Fibroblast of lung (primary cell): ENCODE measurements around the gene SLC25A12. TPM values are rescaled to one million over a fixed set of nuclear protein-coding genes. Genes with fewer than 3 reads are reported as not detected.

Experiments
- DNase-seq, 2 donors: peaks; one replicate each; pipeline versions ENCODE4 v3.0.0 to v3.0.0-alpha.2; 2010; ENCODE audit warnings: low read depth in 2 of 2
- H2AFZ ChIP-seq: 2 replicates; pipeline ENCODE4 v1.5.1; 2012; ENCODE audit warnings: low read length, control low read depth, inconsistent platforms
- H3K27ac ChIP-seq: 2 replicates; pipeline ENCODE4 v1.5.1; 2011; ENCODE audit warnings: low read length, control low read depth; ENCODE audit not compliant: insufficient read depth
- H3K27me3 ChIP-seq: 2 replicates; pipeline ENCODE4 v1.5.1; 2011; ENCODE audit warnings: mild to moderate bottlenecking, low read length; ENCODE audit not compliant: control insufficient read depth, insufficient read depth
- H3K36me3 ChIP-seq: 2 replicates; pipeline ENCODE4 v1.5.1; 2011; ENCODE audit warnings: low read length; ENCODE audit not compliant: control insufficient read depth, insufficient read depth
- H3K4me1 ChIP-seq: 2 replicates; pipeline ENCODE4 v1.5.1; 2011; ENCODE audit warnings: low read length; ENCODE audit not compliant: control insufficient read depth, insufficient read depth; ENCODE audit errors: extremely low read depth
- H3K4me2 ChIP-seq: 2 replicates; pipeline ENCODE4 v1.5.1; 2011; ENCODE audit warnings: low read length, control low read depth; ENCODE audit not compliant: insufficient read depth; ENCODE audit errors: extremely low read depth
- H3K4me3 ChIP-seq, 4 experiments: fragments of 200-600 bp in 1 of 4; sonication (generic) in 1 of 4; replicated peaks in 1 of 4; 2 replicates each; pipeline ENCODE4 v1.5.1; 2011 to 2016; ENCODE audit warnings: low read length in 4 of 4, low read depth in 3 of 4, mild to moderate bottlenecking in 3 of 4, control low read depth in 2 of 4, inconsistent platforms in 1 of 4, mixed read lengths in 1 of 4; ENCODE audit not compliant: insufficient read depth in 1 of 4; ENCODE audit errors: control extremely low read depth in 1 of 4
- H3K79me2 ChIP-seq: 2 replicates; pipeline ENCODE4 v1.5.1; 2012; ENCODE audit warnings: mild to moderate bottlenecking, low read length, inconsistent platforms; ENCODE audit not compliant: control insufficient read depth, insufficient read depth
- H3K9ac ChIP-seq: 2 replicates; pipeline ENCODE4 v1.5.1; 2011; ENCODE audit warnings: mild to moderate bottlenecking, low read length, control low read depth; ENCODE audit not compliant: insufficient read depth
- H3K9me3 ChIP-seq: 2 replicates; pipeline ENCODE4 v1.5.1; 2012; ENCODE audit warnings: low read depth, low read length; ENCODE audit not compliant: control insufficient read depth, insufficient read depth
- H4K20me1 ChIP-seq: 2 replicates; pipeline ENCODE4 v1.5.1; 2011; ENCODE audit warnings: low read length; ENCODE audit not compliant: control insufficient read depth, insufficient read depth; ENCODE audit errors: extremely low read depth
- CTCF ChIP-seq, 2 donors: IDR thresholded peaks in 1 of 2; conservative IDR thresholded peaks in 1 of 2; 1 replicate in 1 of 2; 2 replicates in 1 of 2; pipeline ENCODE4 v1.5.1; 2011 to 2012; ENCODE audit warnings: low read length in 2 of 2, control low read depth in 1 of 2, inconsistent platforms in 1 of 2, low read depth in 1 of 2, mild to moderate bottlenecking in 1 of 2
- EZH2 ChIP-seq: IDR thresholded peaks from 2 replicates; pipeline ENCODE4 v1.5.1; 2012; ENCODE audit warnings: low read length, control low read depth, mild to moderate bottlenecking; ENCODE audit errors: missing control alignments
- polyA plus RNA-seq, 2 donors: library from polyadenylated mRNA; depleted of rRNA in 1 of 2; stranded (reverse) in 1 of 2; unstranded in 1 of 2; fragments of >200 nt; gene quantifications; 2 replicates each; pipeline ENCODE4 v1.2.1, GENCODE V29; 2011 to 2012; ENCODE audit warnings: missing spikeins in 1 of 2
- total RNA-seq: library from RNA; depleted of rRNA; stranded (reverse); fragments of >200 nt; gene quantifications from 2 replicates; pipeline ENCODE4 v1.2.1, GENCODE V29; 2014

Gene SLC25A12
- total and polyA plus RNA-seq, 2 donors (not counting 1 experiment from before 2014, with no cell fraction given) = 21.5 to 25.9 TPM

DNA sequence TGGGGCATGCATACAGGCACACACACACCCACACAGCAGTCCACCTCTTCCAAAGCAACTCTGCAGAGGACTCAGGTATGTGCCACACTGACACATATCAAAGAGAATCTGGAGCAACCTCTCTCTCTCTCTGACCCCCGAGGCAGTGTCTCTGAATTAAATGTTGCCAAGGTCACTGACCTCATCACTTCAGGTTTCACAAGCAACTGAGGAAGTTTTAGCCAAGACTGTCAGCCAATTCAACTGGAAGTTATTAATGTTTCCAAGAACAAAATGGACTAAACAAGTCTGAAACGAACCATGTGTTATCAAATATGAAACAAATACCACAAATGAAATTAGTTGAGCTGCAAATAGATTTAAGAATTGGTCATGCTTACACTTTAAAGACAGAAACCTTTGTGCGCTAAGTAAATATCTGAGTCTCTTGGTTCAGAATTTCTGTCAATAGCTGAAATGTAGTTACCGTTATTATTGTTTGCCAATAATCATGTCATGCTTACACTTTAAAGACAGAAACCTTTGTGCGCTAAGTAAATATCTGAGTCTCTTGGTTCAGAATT lies 86.1 kb downstream of the SLC25A12 start:
- peak in 1 of 2 donors; percentile 16 for DNase-seq
- Histone ChIP-seq H3K9ac (no peak overlapping the region), H3K9me3 (no peaks in the 10 kb centered on the region)

GRCh38 chr2:171807119-171807518 lies 86.9 kb downstream of the SLC25A12 start:
- TF ChIP-seq EZH2 (no peak), CTCF (conservative IDR thresholded peaks at IDR 0.05 in 1 of 2, IDR thresholded peaks at IDR 0.05 in 1 of 2; ENCODE audit: low read depth in 1 of 2, low read length in 2 of 2) (no peak)

More for the DNA sequence above, 86.1 kb downstream of the SLC25A12 start:
- Histone ChIP-seq H4K20me1 (no peaks in the 10 kb centered on the region), H3K36me3 (no peaks in the 10 kb centered on the region), H3K4me3 (no peak overlapping the region), H3K4me1 (peaks cover 2% of the 10 kb centered on the region), H3K4me2 (no peak overlapping the region), H2AFZ (no peak overlapping the region), H3K79me2 (no peaks in the 10 kb centered on the region), H3K27ac (no peak overlapping the region), H3K27me3 (no peaks in the 10 kb centered on the region)
- TF ChIP-seq EZH2 = no peak
- TF ChIP-seq CTCF (conservative IDR thresholded peaks at IDR 0.05 in 1 of 2, IDR thresholded peaks at IDR 0.05 in 1 of 2; ENCODE audit: low read depth in 1 of 2, low read length in 2 of 2) = no peak

GRCh38 chr2:171804456-171804855 lies 89.6 kb downstream of the SLC25A12 start:
- Histone ChIP-seq H3K9me3 (no peaks in the 10 kb centered on the region), H3K9ac (no peak overlapping the region), H3K27ac (no peak overlapping the region), H2AFZ (no peak overlapping the region), H3K4me2 (no peak overlapping the region), H3K27me3 (no peaks in the 10 kb centered on the region), H3K4me1 (no peaks in the 10 kb centered on the region), H4K20me1 (no peaks in the 10 kb centered on the region), H3K36me3 (no peaks in the 10 kb centered on the region), H3K79me2 (no peaks in the 10 kb centered on the region), H3K4me3 (no peak overlapping the region)
- TF ChIP-seq CTCF (conservative IDR thresholded peaks at IDR 0.05 in 1 of 2, IDR thresholded peaks at IDR 0.05 in 1 of 2; ENCODE audit: low read depth in 1 of 2, low read length in 2 of 2) = no peak
- no peak for TF ChIP-seq EZH2
- no peak for DNase-seq

More at GRCh38 chr2:171807119-171807518, 86.9 kb downstream of the SLC25A12 start:
- H3K27me3 ChIP-seq = no peaks in the 10 kb centered on the region
- H3K4me3 ChIP-seq = no peak overlapping the region
- H2AFZ ChIP-seq = no peak overlapping the region
- no peak overlapping the region for H3K27ac ChIP-seq
- no peak overlapping the region for H3K9ac ChIP-seq
- no peaks in the 10 kb centered on the region for H4K20me1 ChIP-seq
- H3K36me3 ChIP-seq = no peaks in the 10 kb centered on the region
- H3K79me2 ChIP-seq = no peaks in the 10 kb centered on the region
- peaks cover 2% of the 10 kb centered on the region for H3K4me1 ChIP-seq
- no peaks in the 10 kb centered on the region for H3K9me3 ChIP-seq
- H3K4me2 ChIP-seq = no peak overlapping the region
- DNase-seq = peak in 1 of 2 donors; percentile 24
